ENCODE measurements around the gene PIGC. TPM values are rescaled to one million over a fixed set of nuclear protein-coding genes. Genes with fewer than 3 reads are reported as not detected.
A peak's percentile ranks its signal among the peaks of the same experiment; 100 is the strongest.

PIGC gene
- total and polyA plus RNA-seq, 2 donors (not counting 3 experiments of a cell fraction or from before 2014, with no cell fraction given) = 16.1 to 25.8 TPM

GRCh38 chr1:172451002-172451443, 7.2 kb upstream of the PIGC start:
- FAIRE-seq (peak; percentile 89), DNase-seq (ENCODE audit: low read depth, low spot score) (peak; percentile 56)
- H3K4me1 ChIP-seq (ENCODE audit: control insufficient read depth, extremely low read depth, insufficient read depth, low read length) = peaks cover 22% of the 10 kb centered on the region
- no peaks in the 10 kb centered on the region for H3K9me1 ChIP-seq (replicated peaks; ENCODE audit: control insufficient read depth, extremely low read depth, insufficient read depth, low read length)
- CTCF ChIA-PET = interaction anchor here (0.7 to 3.6 kb wide), 14 partner anchors 9 to 449 kb away, joined by 3 to 61 read pairs (median 4); partner anchors contain the start of gene SUCO
- peak; percentile 81 for TF ChIP-seq GATA2 (IDR thresholded peaks at IDR 0.05; ENCODE audit: insufficient read depth, insufficient read length, low read depth, low read length)
- peak; percentile 60 for TF ChIP-seq FOS (IDR thresholded peaks at IDR 0.05; ENCODE audit: borderline replicate concordance, insufficient read depth, low read length)
- no peak for TF ChIP-seq MYC (IDR thresholded peaks at IDR 0.05; ENCODE audit: low read depth, low read length)
- no peaks in the 10 kb centered on the region for H3K79me2 ChIP-seq (ENCODE audit: control insufficient read depth, insufficient read depth, low read length)
- H3K4me2 ChIP-seq (ENCODE audit: insufficient read depth, low read length) = peak overlapping the region; percentile 21
- H4K20me1 ChIP-seq (replicated peaks; ENCODE audit: control insufficient read depth, extremely low read depth, insufficient read depth, low read length) = no peaks in the 10 kb centered on the region
- no TSS peak for BruUV-seq (replicated peaks)
- no peaks in the 10 kb centered on the region for H3K36me3 ChIP-seq (ENCODE audit: control insufficient read depth in 2 of 2, extremely low read depth in 1 of 2, insufficient read depth in 2 of 2, low read length in 2 of 2)
- intact Hi-C loops (cut with micrococcal nuclease) (loop anchor here (5.0 kb wide), 1 partner anchor 136 kb away; no protein-coding TSS in a partner anchor), dilution Hi-C loops (cut with MboI; ENCODE audit: extremely low pct_ligation_motif_present, low sequenced_read_pairs) (no loop called here)
- H3K4me3 ChIP-seq (replicated peaks in 1 of 3; ENCODE audit: insufficient read depth in 1 of 3, low read depth in 1 of 3, low read length in 3 of 3) = no peak overlapping the region
- no peak overlapping the region for H3K9ac ChIP-seq (replicated peaks; ENCODE audit: extremely low read depth, insufficient read depth, low read length)
- POLR2A ChIA-PET = no interaction called here
- H3K27ac ChIP-seq (ENCODE audit: insufficient read depth, low read depth, low read length) = no peak overlapping the region
- no peaks in the 10 kb centered on the region for H3K27me3 ChIP-seq (ENCODE audit: control insufficient read depth in 2 of 2, insufficient read depth in 2 of 2, low read length in 2 of 2)
- no peaks in the 10 kb centered on the region for H3K9me3 ChIP-seq (replicated peaks; ENCODE audit: control insufficient read depth, insufficient read depth, low read length)
- H2AFZ ChIP-seq (ENCODE audit: low read depth, low read length) = peak overlapping the region; percentile 30

- H3K4me3 ChIP-seq (replicated peaks in 1 of 3; ENCODE audit: insufficient read depth in 1 of 3, low read depth in 1 of 3, low read length in 3 of 3) = no peak overlapping the region
- no peaks in the 10 kb centered on the region for H3K9me3 ChIP-seq (replicated peaks; ENCODE audit: control insufficient read depth, insufficient read depth, low read length)
- TF ChIP-seq MYC (IDR thresholded peaks at IDR 0.05; ENCODE audit: low read depth, low read length) (no peak), POLR2AphosphoS5 (IDR thresholded peaks at IDR 0.05; ENCODE audit: insufficient read depth, low read depth, low read length) (no peak)
- peak overlapping the region; percentile 30 for H2AFZ ChIP-seq (ENCODE audit: low read depth, low read length)
- no peak overlapping the region for H3K27ac ChIP-seq (ENCODE audit: insufficient read depth, low read depth, low read length)
- BruUV-seq (replicated peaks) = no TSS peak
- FAIRE-seq (no peak), DNase-seq (ENCODE audit: low read depth, low spot score) (peak; percentile 6)
- H3K36me3 ChIP-seq (ENCODE audit: control insufficient read depth in 2 of 2, extremely low read depth in 1 of 2, insufficient read depth in 2 of 2, low read length in 2 of 2) = no peaks in the 10 kb centered on the region
- H3K4me1 ChIP-seq (ENCODE audit: control insufficient read depth, extremely low read depth, insufficient read depth, low read length) = peaks cover 22% of the 10 kb centered on the region
- no peaks in the 10 kb centered on the region for H3K27me3 ChIP-seq (ENCODE audit: control insufficient read depth in 2 of 2, insufficient read depth in 2 of 2, low read length in 2 of 2)
- H4K20me1 ChIP-seq (replicated peaks; ENCODE audit: control insufficient read depth, extremely low read depth, insufficient read depth, low read length) = no peaks in the 10 kb centered on the region
- H3K9ac ChIP-seq (replicated peaks; ENCODE audit: extremely low read depth, insufficient read depth, low read length) = no peak overlapping the region
- H3K4me2 ChIP-seq (ENCODE audit: insufficient read depth, low read length) = no peak overlapping the region
- no peaks in the 10 kb centered on the region for H3K79me2 ChIP-seq (ENCODE audit: control insufficient read depth, insufficient read depth, low read length)
- ChIA-PET CTCF (interaction anchor here (0.7 to 3.6 kb wide), 15 partner anchors 8 to 448 kb away, joined by 3 to 61 read pairs (median 3); partner anchors contain the start of gene SUCO), POLR2A (no interaction called here)
- dilution Hi-C loops (cut with MboI; ENCODE audit: extremely low pct_ligation_motif_present, low sequenced_read_pairs) = no loop called here
- no peaks in the 10 kb centered on the region for H3K9me1 ChIP-seq (replicated peaks; ENCODE audit: control insufficient read depth, extremely low read depth, insufficient read depth, low read length)
- intact Hi-C loops (cut with micrococcal nuclease) = loop anchor here (1.0 to 5.0 kb wide), 3 partner anchors 83 to 269 kb away; partner anchors contain the start of gene SUCO
Measured at GRCh38 chr1:172450524-172450885, 6.6 kb upstream of the PIGC start.
